Keratinocyte (primary cell): ENCODE results near the gene PTPN18.

Source experiments
- EZH2 ChIP-seq: IDR thresholded peaks from one replicate; pipeline ENCODE4 v1.6.1; 2012; ENCODE audit warnings: inconsistent platforms, mild to moderate bottlenecking, low read length, moderate library complexity
- TF ChIP-seq, protein P1 (sequence below), 3 experiments: IDR thresholded peaks in 1 of 3; conservative IDR thresholded peaks in 1 of 3; optimal IDR thresholded peaks in 1 of 3; 2 replicates in 2 of 3; 3 replicates in 1 of 3; pipeline versions ENCODE3 to v1.5.1; 2011; ENCODE audit warnings: low read length in 3 of 3, mild to moderate bottlenecking in 3 of 3, moderate library complexity in 2 of 3, control low read depth in 1 of 3, inconsistent platforms in 1 of 3; ENCODE audit not compliant: insufficient read depth in 2 of 3; ENCODE audit errors: extremely low read depth in 1 of 3

DNA sequence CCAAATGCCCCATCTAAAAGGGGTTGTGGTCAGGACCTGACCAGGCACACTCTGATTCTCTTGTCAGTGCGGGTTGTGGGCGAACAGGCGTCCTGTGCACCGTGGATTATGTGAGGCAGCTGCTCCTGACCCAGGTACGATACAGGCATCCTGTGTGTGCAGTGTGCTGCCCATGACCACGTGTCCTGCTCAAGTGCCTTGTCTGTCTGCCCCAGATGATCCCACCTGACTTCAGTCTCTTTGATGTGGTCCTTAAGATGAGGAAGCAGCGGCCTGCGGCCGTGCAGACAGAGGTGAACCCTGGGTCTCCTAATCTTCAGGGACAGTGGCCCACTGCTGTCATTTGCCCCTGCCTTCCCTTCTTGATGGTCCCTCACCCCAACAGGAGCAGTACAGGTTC, 14.6 kb downstream of the PTPN18 start:
- TF ChIP-seq, protein P1, sequence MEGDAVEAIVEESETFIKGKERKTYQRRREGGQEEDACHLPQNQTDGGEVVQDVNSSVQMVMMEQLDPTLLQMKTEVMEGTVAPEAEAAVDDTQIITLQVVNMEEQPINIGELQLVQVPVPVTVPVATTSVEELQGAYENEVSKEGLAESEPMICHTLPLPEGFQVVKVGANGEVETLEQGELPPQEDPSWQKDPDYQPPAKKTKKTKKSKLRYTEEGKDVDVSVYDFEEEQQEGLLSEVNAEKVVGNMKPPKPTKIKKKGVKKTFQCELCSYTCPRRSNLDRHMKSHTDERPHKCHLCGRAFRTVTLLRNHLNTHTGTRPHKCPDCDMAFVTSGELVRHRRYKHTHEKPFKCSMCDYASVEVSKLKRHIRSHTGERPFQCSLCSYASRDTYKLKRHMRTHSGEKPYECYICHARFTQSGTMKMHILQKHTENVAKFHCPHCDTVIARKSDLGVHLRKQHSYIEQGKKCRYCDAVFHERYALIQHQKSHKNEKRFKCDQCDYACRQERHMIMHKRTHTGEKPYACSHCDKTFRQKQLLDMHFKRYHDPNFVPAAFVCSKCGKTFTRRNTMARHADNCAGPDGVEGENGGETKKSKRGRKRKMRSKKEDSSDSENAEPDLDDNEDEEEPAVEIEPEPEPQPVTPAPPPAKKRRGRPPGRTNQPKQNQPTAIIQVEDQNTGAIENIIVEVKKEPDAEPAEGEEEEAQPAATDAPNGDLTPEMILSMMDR (optimal IDR thresholded peaks at IDR 0.05 in 1 of 3, IDR thresholded peaks at IDR 0.05 in 1 of 3, conservative IDR thresholded peaks at IDR 0.05 in 1 of 3; ENCODE audit: extremely low read depth in 1 of 3, insufficient read depth in 2 of 3, low read length in 3 of 3): no peak
- no peak for TF ChIP-seq EZH2
